ENCODE data around the gene SLC40A1.

SLC40A1 gene

GRCh38 chr2:189601043-189601442 lies 20.5 kb upstream of the SLC40A1 start:
- no peaks in the 10 kb centered on the region for H3K36me3 ChIP-seq (ENCODE audit: control insufficient read depth in 5 of 5, insufficient read depth in 5 of 5, low read length in 5 of 5)
- no peak overlapping the region for H3K27ac ChIP-seq (ENCODE audit: low read depth, low read length)
- H3K4me3 ChIP-seq (ENCODE audit: low read depth in 1 of 5, low read length in 5 of 5), result no peak overlapping the region
- H3K9ac ChIP-seq (ENCODE audit: low read length in 5 of 5), result no peak overlapping the region
- H3K27me3 ChIP-seq (ENCODE audit: control insufficient read depth in 5 of 5, insufficient read depth in 4 of 5, low read length in 5 of 5), result no peaks in the 10 kb centered on the region
- H3K4me1 ChIP-seq (ENCODE audit: control insufficient read depth in 5 of 5, insufficient read depth in 5 of 5, low read length in 5 of 5), result no peaks in the 10 kb centered on the region
- no peaks in the 10 kb centered on the region for H3K9me3 ChIP-seq (ENCODE audit: control insufficient read depth in 5 of 5, low read length in 5 of 5)

- Histone ChIP-seq H3K9me3 (ENCODE audit: control insufficient read depth in 5 of 5, low read length in 5 of 5) (no peaks in the 10 kb centered on the region), H3K27me3 (ENCODE audit: control insufficient read depth in 5 of 5, insufficient read depth in 4 of 5, low read length in 5 of 5) (no peaks in the 10 kb centered on the region), H3K36me3 (ENCODE audit: control insufficient read depth in 5 of 5, insufficient read depth in 5 of 5, low read length in 5 of 5) (no peaks in the 10 kb centered on the region), H3K4me1 (ENCODE audit: control insufficient read depth in 5 of 5, insufficient read depth in 5 of 5, low read length in 5 of 5) (peaks cover 0 to 4% (median 0%) of the 10 kb centered on the region in 5 donors), H3K27ac (ENCODE audit: low read depth, low read length) (no peak overlapping the region), H3K4me3 (ENCODE audit: low read depth in 1 of 5, low read length in 5 of 5) (no peak overlapping the region), H3K9ac (ENCODE audit: low read length in 5 of 5) (no peak overlapping the region)
These were observed 18.7 kb upstream of the SLC40A1 start for GRCh38 chr2:189599245-189599644.

- Histone ChIP-seq H3K27ac (ENCODE audit: low read depth, low read length) (no peak overlapping the region), H3K36me3 (ENCODE audit: control insufficient read depth in 5 of 5, insufficient read depth in 5 of 5, low read length in 5 of 5) (no peaks in the 10 kb centered on the region), H3K9me3 (ENCODE audit: control insufficient read depth in 5 of 5, low read length in 5 of 5) (no peaks in the 10 kb centered on the region), H3K9ac (ENCODE audit: low read length in 5 of 5) (no peak overlapping the region), H3K4me3 (ENCODE audit: low read depth in 1 of 5, low read length in 5 of 5) (no peak overlapping the region), H3K4me1 (ENCODE audit: control insufficient read depth in 5 of 5, insufficient read depth in 5 of 5, low read length in 5 of 5) (peaks cover 0 to 12% (median 0%) of the 10 kb centered on the region in 5 donors), H3K27me3 (ENCODE audit: control insufficient read depth in 5 of 5, insufficient read depth in 4 of 5, low read length in 5 of 5) (no peaks in the 10 kb centered on the region)
These were observed 14.8 kb upstream of the SLC40A1 start for GRCh38 chr2:189595417-189595816.

- H3K36me3 ChIP-seq (ENCODE audit: control insufficient read depth in 5 of 5, insufficient read depth in 5 of 5, low read length in 5 of 5), result no peaks in the 10 kb centered on the region
- peaks cover 0 to 12% (median 0%) of the 10 kb centered on the region in 5 donors for H3K4me1 ChIP-seq (ENCODE audit: control insufficient read depth in 5 of 5, insufficient read depth in 5 of 5, low read length in 5 of 5)
- no peak overlapping the region for H3K9ac ChIP-seq (ENCODE audit: low read length in 5 of 5)
- H3K27ac ChIP-seq (ENCODE audit: low read depth, low read length), result no peak overlapping the region
- no peaks in the 10 kb centered on the region for H3K27me3 ChIP-seq (ENCODE audit: control insufficient read depth in 5 of 5, insufficient read depth in 4 of 5, low read length in 5 of 5)
- no peak overlapping the region for H3K4me3 ChIP-seq (ENCODE audit: low read depth in 1 of 5, low read length in 5 of 5)
- no peaks in the 10 kb centered on the region for H3K9me3 ChIP-seq (ENCODE audit: control insufficient read depth in 5 of 5, low read length in 5 of 5)
These were observed 13.7 kb upstream of the SLC40A1 start for GRCh38 chr2:189594305-189594704.

DNA sequence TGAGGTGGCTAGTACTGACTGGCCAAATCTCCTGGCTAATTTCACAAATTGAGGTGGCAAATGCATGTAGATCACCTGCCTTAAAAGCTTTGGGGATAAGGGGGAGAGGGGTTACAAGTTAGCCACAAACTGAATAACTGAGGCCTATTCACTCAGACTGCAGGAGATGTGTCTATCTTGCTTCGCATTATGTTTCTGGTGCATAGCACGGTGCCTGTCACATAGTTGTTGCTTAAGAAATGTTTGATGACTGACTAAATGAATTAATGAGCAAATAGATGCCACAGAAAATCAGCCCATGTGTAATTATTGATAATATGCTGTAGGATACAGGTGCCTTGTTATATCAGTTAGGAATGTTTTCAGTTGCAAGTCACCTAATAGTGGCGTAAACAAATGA lies 12.5 kb upstream of the SLC40A1 start:
- Histone ChIP-seq H3K9ac (ENCODE audit: low read length in 5 of 5) (no peak overlapping the region), H3K27me3 (ENCODE audit: control insufficient read depth in 5 of 5, insufficient read depth in 4 of 5, low read length in 5 of 5) (no peaks in the 10 kb centered on the region), H3K4me1 (ENCODE audit: control insufficient read depth in 5 of 5, insufficient read depth in 5 of 5, low read length in 5 of 5) (peaks cover 0 to 12% (median 0%) of the 10 kb centered on the region in 5 donors), H3K36me3 (ENCODE audit: control insufficient read depth in 5 of 5, insufficient read depth in 5 of 5, low read length in 5 of 5) (no peaks in the 10 kb centered on the region), H3K9me3 (ENCODE audit: control insufficient read depth in 5 of 5, low read length in 5 of 5) (no peaks in the 10 kb centered on the region), H3K27ac (ENCODE audit: low read depth, low read length) (no peak overlapping the region), H3K4me3 (ENCODE audit: low read depth in 1 of 5, low read length in 5 of 5) (no peak overlapping the region)

DNA sequence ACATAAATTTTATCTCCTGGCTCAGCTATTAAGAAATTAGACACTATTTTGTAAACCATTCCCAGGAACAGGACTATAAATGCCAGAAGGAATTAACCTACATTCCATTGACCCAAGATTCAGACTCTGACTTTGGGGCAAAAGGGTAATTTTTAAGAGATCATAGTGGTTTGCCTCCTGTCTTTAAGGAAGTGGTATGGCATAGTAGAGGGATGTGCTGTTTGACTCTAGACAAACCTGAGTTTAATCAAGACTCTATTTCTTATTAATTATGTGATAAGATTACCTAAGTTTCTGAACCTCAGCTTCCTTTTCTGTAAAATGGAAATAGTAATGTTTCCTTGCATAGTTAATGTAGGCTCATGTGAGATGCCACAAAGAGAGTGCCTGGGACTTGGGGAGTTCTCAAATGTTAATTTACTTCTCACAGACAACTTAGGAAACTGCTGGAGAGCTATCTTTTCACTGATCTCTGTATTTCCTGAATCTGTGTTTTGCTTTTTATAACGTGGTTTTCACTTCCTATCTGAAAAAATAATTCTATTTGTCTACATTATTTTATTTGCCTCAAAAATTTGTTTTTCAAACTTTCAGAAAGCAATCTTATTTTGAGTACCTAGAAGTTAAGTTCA lies 11.9 kb upstream of the SLC40A1 start:
- no peaks in the 10 kb centered on the region for H3K9me3 ChIP-seq (ENCODE audit: control insufficient read depth in 5 of 5, low read length in 5 of 5)

GRCh38 chr2:189587780-189588179 lies 7.2 kb upstream of the SLC40A1 start:
- Histone ChIP-seq H3K4me3 (ENCODE audit: low read depth in 1 of 5, low read length in 5 of 5) (no peak overlapping the region), H3K4me1 (ENCODE audit: control insufficient read depth in 5 of 5, insufficient read depth in 5 of 5, low read length in 5 of 5) (peaks cover 0 to 10% (median 0%) of the 10 kb centered on the region in 5 donors), H3K27me3 (ENCODE audit: control insufficient read depth in 5 of 5, insufficient read depth in 4 of 5, low read length in 5 of 5) (no peaks in the 10 kb centered on the region), H3K27ac (ENCODE audit: low read depth, low read length) (no peak overlapping the region), H3K9ac (ENCODE audit: low read length in 5 of 5) (no peak overlapping the region), H3K36me3 (ENCODE audit: control insufficient read depth in 5 of 5, insufficient read depth in 5 of 5, low read length in 5 of 5) (no peaks in the 10 kb centered on the region), H3K9me3 (ENCODE audit: control insufficient read depth in 5 of 5, low read length in 5 of 5) (no peaks in the 10 kb centered on the region)

More for the DNA sequence above, 11.9 kb upstream of the SLC40A1 start:
- no peak overlapping the region for H3K27ac ChIP-seq (ENCODE audit: low read depth, low read length)
- H3K36me3 ChIP-seq (ENCODE audit: control insufficient read depth in 5 of 5, insufficient read depth in 5 of 5, low read length in 5 of 5), result no peaks in the 10 kb centered on the region
- H3K4me3 ChIP-seq (ENCODE audit: low read depth in 1 of 5, low read length in 5 of 5), result no peak overlapping the region
- no peaks in the 10 kb centered on the region for H3K27me3 ChIP-seq (ENCODE audit: control insufficient read depth in 5 of 5, insufficient read depth in 4 of 5, low read length in 5 of 5)
- H3K4me1 ChIP-seq (ENCODE audit: control insufficient read depth in 5 of 5, insufficient read depth in 5 of 5, low read length in 5 of 5), result peaks cover 0 to 12% (median 0%) of the 10 kb centered on the region in 5 donors
- H3K9ac ChIP-seq (ENCODE audit: low read length in 5 of 5), result no peak overlapping the region

DNA sequence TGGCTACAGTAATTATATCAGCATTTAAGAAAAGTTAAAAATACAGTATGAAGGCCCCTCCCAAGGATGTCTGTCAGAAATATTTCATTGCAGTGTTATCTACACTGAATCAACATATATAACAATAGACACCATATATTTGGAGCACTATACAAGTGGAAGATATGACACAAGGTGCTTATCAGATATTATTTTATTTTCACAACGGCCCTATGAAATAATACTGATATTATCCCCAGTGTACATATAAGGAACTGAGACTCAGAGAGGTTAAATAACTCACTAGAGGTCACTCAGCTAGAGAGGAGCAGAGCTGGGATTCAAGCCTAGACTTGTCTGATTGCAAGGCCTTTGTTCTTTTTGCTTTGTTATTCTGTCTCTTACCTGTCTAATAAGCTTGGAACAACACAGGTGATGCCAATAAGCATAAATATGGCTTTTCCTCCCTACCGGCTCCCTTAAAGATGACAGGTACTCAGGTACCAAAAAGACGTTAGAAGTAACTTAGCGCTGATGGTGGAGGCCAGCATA lies 4.7 kb upstream of the SLC40A1 start:
- Histone ChIP-seq H3K9ac (ENCODE audit: low read length in 5 of 5) (no peak overlapping the region), H3K4me1 (ENCODE audit: control insufficient read depth in 5 of 5, insufficient read depth in 5 of 5, low read length in 5 of 5) (peaks cover 3 to 13% (median 10%) of the 10 kb centered on the region in 5 donors), H3K36me3 (ENCODE audit: control insufficient read depth in 5 of 5, insufficient read depth in 5 of 5, low read length in 5 of 5) (no peaks in the 10 kb centered on the region), H3K4me3 (ENCODE audit: low read depth in 1 of 5, low read length in 5 of 5) (no peak overlapping the region), H3K9me3 (ENCODE audit: control insufficient read depth in 5 of 5, low read length in 5 of 5) (no peaks in the 10 kb centered on the region), H3K27me3 (ENCODE audit: control insufficient read depth in 5 of 5, insufficient read depth in 4 of 5, low read length in 5 of 5) (no peaks in the 10 kb centered on the region), H3K27ac (ENCODE audit: low read depth, low read length) (no peak overlapping the region)

GRCh38 chr2:189584686-189585085 lies 4.1 kb upstream of the SLC40A1 start:
- Histone ChIP-seq H3K27ac (ENCODE audit: low read depth, low read length) (no peak overlapping the region), H3K9me3 (ENCODE audit: control insufficient read depth in 5 of 5, low read length in 5 of 5) (no peaks in the 10 kb centered on the region), H3K36me3 (ENCODE audit: control insufficient read depth in 5 of 5, insufficient read depth in 5 of 5, low read length in 5 of 5) (no peaks in the 10 kb centered on the region), H3K9ac (ENCODE audit: low read length in 5 of 5) (no peak overlapping the region), H3K4me3 (ENCODE audit: low read depth in 1 of 5, low read length in 5 of 5) (no peak overlapping the region), H3K27me3 (ENCODE audit: control insufficient read depth in 5 of 5, insufficient read depth in 4 of 5, low read length in 5 of 5) (no peaks in the 10 kb centered on the region), H3K4me1 (ENCODE audit: control insufficient read depth in 5 of 5, insufficient read depth in 5 of 5, low read length in 5 of 5) (peaks cover 3 to 19% (median 14%) of the 10 kb centered on the region in 5 donors)

DNA sequence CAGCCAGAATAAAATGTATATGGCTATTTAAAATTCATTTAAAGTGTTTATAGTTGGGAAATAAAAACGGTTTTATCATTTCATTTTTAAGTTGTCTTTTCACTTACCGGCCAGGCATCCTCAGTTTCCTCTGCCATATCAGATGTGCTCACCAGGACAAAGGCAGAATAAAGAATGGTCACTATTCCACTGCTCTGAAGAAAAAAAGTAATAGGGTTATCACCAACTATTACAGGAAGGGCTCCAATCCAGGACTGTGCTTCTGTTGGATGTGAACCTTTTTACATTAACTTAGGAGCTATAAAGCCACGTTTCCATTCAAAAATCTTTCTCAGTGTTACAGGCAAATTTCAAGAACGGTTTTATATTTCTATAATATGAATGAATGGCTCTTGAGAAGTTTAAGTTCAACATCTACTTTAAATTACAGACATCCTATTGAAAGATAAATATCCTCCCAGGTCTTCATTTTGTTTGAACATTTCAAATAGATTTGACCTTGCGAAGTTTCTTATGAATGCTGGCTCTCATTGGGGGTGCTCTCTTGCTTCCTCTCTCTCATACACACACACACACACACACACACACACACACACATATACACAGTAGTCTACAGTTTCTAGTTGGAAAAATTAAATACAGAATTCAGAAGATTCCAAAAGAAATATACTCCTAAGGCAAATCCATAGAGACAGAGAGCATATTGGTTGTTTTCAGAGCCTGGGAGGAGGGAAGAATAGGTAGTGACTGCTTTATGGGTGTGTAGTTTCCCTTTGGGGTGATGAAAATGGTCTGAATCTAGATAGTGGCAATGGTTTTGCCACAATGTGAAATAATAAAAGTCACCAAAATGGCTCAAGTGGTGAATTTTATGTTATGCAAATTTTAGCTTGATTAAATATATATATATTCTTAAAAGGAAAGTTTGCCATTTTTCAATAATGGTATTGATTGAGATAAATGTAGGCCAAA lies 2.9 kb upstream of the SLC40A1 start:
- no peak overlapping the region for H3K9ac ChIP-seq (ENCODE audit: low read length in 5 of 5)
- H3K27me3 ChIP-seq (ENCODE audit: control insufficient read depth in 5 of 5, insufficient read depth in 4 of 5, low read length in 5 of 5), result no peaks in the 10 kb centered on the region
- H3K4me1 ChIP-seq (ENCODE audit: control insufficient read depth in 5 of 5, insufficient read depth in 5 of 5, low read length in 5 of 5), result peaks cover 3 to 27% (median 26%) of the 10 kb centered on the region in 5 donors
- H3K4me3 ChIP-seq (ENCODE audit: low read depth in 1 of 5, low read length in 5 of 5), result no peak overlapping the region
- no peaks in the 10 kb centered on the region for H3K36me3 ChIP-seq (ENCODE audit: control insufficient read depth in 5 of 5, insufficient read depth in 5 of 5, low read length in 5 of 5)
- no peak overlapping the region for H3K27ac ChIP-seq (ENCODE audit: low read depth, low read length)
- H3K9me3 ChIP-seq (ENCODE audit: control insufficient read depth in 5 of 5, low read length in 5 of 5), result no peaks in the 10 kb centered on the region
